NCI-H1105 (cell line): ENCODE results near the gene MMAB.

ENCODE experiments used
- DNase-seq: peaks from one replicate; lab custom pipeline; 2025; lab: John Stamatoyannopoulos, UW

Gene MMAB

GRCh38 chr12:109510196-109510595 is 63.1 kb downstream of the MMAB start:
- DNase-seq: no peak

DNA sequence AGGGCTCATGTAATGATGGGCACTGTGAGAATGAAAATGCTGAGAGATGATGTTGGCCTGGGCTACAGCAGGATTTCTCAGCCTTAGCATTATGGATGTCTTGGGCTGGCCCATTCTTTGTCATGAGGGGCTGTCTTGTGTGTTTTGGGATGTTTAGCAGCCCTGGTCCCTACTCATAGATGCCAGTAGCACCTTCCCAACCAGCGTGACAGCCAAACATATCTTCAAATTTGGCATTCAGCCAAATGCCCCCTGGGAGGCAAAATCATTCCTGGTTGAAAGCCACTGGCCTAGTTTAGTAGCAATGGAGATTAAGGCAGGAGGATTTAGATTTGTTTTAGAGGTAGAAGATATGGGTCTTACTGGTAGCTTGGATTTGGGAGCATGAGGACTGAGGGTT is 69.2 kb downstream of the MMAB start:
- DNase-seq: no peak
